ENCODE measurements around the gene P2RX7.
"Not testable (repeated sequence)": the region's sequence is repeated elsewhere in the genome, so short reads cannot be mapped to it uniquely, and the experiment has no call there.

The P2RX7 gene

DNA sequence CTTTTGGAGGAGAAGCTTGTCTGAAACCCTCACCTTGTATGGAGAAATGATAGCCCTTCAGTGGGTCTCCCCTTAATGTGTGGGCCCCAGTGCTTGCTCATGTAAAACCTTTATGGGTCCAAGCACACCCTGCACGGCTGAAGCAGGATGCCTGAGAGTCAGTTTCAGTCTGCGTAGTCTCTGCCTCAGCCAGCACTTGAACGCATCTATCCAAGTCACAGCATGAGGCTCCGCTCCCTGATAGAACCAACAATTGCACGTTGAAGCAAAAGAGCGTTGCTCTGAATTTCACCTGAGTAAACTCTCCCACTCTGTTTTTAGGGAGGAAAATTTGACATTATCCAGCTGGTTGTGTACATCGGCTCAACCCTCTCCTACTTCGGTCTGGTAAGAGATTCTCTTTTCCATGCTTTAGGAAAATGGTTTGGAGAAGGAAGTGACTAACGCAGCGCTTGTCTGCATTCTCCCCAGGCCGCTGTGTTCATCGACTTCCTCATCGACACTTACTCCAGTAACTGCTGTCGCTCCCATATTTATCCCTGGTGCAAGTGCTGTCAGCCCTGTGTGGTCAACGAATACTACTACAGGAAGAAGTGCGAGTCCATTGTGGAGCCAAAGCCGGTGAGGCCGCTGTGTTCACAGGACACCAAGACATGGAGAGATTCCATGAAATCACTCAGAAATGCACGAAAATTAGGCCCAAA lies 44.3 kb downstream of the P2RX7 start:
- no peak for DNase-seq

DNA sequence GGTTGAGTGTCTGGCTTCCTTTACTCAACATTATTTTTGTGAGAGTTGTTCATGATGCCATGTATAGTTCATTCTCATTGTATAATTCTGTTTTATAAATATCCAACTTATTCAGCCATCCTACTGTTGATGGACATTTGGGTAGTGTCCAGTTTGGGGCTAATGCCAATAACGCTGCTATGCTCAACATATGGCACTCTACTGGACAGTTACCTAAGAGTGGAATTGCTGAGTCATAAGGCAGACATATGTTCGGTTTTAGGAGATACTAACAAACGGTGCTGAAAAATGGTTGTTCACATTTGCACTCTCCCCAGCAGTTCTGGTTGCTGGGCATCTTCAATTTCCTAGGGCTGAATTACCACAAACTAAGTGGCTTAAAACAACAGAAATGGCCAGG lies 48.5 kb downstream of the P2RX7 start:
- no peak for DNase-seq

DNA sequence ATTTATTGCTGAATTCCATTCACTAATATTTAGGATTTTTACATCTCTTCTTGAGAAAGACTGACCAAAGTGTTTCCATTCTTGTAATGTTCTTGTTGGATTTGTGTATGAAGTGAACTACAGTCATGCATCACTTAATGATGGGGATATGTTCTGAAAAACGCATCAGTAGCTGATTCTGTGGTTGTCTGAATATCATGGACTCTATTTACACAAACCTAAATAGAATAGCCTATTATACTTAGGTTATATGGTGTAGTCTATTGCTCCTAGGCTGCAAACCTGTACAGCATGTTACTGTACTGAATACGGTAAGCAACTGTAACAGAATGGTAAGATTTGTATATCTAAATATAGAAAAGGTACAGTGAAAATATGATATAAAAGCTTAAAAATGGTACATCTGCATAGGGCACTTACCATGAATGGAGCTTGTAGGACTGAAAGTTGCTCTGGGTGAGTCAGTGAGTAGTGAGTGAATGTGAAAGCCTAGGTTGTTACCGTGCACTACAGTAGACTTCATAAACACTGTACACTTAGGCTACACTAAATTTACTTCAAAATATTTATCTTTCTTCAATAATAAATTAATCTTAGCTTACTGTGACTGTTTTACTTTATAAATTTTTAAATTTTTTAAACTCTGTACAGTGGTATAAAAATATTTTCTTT lies 49.7 kb downstream of the P2RX7 start:
- DNase-seq = no peak

DNA sequence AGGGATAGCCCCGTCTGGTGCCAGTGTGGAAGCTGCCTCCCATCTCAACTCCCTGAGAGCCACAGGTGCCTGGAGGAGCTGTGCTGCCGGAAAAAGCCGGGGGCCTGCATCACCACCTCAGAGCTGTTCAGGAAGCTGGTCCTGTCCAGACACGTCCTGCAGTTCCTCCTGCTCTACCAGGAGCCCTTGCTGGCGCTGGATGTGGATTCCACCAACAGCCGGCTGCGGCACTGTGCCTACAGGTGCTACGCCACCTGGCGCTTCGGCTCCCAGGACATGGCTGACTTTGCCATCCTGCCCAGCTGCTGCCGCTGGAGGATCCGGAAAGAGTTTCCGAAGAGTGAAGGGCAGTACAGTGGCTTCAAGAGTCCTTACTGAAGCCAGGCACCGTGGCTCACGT lies 51.7 kb downstream of the P2RX7 start:
- DNase-seq = no peak

DNA sequence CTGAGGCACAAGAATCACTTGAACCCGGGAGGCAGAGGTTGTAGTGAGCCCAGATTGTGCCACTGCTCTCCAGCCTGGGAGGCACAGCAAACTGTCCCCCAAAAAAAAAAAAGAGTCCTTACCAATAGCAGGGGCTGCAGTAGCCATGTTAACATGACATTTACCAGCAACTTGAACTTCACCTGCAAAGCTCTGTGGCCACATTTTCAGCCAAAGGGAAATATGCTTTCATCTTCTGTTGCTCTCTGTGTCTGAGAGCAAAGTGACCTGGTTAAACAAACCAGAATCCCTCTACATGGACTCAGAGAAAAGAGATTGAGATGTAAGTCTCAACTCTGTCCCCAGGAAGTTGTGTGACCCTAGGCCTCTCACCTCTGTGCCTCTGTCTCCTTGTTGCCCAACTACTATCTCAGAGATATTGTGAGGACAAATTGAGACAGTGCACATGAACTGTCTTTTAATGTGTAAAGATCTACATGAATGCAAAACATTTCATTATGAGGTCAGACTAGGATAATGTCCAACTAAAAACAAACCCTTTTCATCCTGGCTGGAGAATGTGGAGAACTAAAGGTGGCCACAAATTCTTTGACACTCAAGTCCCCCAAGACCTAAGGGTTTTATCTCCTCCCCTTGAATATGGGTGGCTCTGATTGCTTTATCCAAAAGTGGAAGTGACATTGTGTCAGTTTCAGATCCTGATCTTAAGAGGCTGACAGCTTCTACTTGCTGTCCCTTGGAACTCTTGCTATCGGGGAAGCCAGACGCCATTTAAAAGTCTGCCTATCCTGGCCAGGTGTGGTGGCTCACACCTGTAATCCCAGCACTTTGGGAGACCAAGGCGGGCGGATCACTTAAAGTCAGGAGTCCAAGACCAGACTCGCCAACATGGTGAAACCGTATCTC lies 52.6 kb downstream of the P2RX7 start:
- no peak for DNase-seq

DNA sequence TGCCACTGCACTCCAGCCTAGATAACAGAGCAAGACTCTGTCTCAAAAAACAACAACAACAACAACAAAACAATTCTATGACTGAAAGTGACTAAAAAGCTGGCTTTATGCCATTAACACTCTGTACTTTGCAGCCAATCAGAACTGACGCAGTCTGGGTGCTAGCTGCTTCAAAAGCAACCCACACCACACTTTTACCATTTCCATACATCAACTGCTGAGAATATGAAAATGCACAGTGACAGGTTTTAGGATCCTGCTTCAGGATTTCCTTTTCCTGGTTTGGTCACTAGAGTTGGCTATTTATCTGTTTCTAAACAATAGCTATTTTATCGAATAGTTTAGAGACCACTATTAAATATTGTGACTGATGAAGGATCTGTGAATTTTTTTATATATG lies 54.1 kb downstream of the P2RX7 start:
- no peak for DNase-seq

DNA sequence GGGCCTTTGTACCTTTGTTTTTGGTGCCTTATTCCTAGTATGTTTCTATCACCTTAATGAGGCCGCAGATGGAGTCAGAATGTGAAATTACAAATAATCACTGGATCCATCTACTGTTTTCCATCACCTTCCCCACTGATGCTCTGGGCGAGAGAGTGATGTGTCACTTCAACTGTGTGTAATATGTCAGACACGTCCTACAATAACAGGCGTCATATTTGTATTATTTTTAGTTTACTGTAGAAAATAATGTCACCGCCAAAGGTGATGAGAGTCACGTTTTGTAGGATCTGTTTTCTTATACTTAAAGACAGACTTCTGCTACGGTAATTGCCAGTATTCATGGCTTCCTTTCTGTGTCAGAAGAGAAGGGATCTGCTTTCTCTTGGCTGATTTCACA lies 54.8 kb downstream of the P2RX7 start:
- no peak for DNase-seq

DNA sequence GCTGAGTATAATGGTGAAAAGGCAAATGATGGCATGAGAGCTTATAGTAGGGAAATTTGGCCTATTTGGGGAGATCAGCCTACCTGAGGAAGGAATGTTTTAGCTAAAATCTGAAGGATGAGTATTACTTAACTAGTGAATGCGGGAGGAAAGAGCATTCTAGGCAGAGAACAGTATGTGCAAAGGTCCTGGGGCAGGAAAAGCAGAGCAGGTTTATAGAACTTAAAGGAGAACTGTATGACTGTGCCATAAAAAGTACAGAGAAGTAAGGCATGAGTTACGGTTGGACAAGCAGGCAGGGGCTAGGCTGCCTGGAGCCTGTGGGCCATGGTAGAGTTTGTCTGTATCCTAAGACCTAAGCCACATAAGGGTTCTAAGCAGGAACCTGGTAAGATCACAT lies 55.6 kb downstream of the P2RX7 start:
- DNase-seq = no peak

DNA sequence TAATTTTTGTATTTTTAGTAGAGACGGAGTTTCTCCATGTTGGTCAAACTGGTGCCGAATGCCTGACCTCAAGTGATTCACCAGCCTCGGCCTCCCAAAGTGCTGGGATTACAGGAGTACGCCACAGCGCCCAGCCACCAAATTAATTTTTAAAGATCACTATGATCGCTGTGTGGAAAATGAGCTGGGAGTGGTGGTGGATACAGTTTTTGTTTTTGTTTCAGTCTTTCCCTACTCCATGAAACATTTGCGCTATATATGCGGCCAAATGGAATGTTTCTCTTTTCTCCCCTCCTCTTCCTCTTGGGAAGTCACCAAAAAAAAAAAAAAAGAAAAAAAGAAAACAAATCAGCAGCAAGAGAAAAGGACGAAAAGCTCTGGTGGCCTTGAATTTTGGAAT lies 56.5 kb downstream of the P2RX7 start:
- no peak for DNase-seq

DNA sequence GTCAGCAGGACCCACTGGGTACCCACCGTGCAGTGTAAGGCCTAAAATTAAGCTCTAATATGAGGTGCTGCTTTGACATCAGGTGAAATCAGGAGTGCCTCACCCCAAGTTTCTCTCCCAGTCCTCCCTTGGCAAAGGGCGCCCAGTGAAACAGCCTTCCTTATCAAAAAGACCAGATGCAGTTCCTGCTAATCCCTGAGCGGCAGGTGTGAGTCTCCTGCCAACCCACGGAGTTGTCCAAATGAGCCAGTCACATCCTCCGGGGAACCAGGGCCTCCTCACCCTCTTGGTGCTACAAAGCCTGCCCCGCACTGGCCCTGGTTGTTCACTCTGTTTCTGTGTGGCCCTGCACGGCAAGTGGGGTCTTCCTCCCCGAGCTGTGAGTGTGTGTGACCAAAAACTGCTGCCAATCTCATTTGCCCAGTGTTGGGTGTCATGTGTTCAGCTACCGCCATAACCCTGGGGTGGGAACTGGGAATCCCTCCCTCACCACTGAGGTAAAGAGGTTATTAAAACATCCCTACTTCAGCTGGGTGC lies 57.0 kb downstream of the P2RX7 start:
- no peak for DNase-seq

DNA sequence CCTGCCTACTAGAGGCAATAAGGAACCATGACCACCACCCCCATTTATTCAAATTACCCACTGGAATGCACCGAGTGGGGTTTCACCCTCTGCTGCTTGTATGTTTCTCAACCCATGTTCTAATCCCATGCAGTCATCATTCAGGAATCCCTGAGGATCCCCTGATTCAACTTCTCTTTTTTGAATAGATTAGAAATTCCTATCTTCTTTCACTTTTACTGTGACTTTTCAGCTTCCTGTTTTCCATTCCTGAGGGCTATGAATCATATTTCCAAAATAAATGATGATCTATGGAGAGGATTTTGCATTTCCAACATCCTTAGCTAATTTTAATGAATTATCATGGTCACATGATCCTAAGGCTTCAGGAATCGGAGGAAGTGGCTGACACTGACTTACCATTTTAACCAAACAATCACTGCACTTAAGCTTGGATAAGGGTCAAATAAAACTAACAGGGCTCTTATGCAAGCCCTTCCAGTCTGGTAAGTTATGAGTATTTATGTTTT lies 57.9 kb downstream of the P2RX7 start:
- peak; percentile 58 for DNase-seq

DNA sequence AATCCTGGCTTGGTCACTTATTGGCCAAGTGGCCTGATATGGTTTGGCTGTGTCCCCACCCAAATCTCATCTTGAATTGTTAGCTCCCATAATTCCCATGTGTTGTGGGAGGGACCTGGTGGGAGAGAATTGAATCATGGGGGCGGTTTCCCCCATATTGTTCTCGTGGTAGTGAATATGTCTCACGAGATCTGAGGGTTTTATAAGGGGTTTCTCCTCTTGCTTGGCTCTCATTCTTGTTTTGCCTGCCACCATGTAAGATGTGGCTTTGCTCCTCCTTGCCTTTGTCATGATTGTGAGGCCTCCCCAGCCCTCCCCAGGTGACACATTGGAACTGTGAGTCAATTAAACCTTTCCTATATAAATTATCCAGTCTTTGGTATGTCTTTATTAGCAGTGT lies 58.5 kb downstream of the P2RX7 start:
- no peak for DNase-seq

DNA sequence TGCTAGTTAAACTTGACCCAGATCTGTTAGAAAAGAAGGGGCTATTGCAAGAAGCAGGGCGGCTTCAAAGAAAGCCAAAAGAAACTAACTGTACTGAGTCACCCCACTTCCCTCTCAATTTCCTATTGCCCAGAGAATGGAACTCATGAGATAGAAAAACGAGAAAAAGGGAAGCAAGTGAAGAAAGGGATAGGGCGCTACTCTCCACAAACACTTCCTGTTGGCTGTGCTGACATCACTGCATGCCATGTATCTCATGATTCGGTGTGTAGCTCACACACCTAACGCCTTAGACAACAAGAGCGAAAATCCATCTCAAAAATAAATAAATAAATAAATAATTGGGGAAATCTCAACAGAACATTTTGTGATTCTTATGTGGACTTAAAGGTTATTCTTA lies 64.2 kb downstream of the P2RX7 start:
- DNase-seq = peak; percentile 57

DNA sequence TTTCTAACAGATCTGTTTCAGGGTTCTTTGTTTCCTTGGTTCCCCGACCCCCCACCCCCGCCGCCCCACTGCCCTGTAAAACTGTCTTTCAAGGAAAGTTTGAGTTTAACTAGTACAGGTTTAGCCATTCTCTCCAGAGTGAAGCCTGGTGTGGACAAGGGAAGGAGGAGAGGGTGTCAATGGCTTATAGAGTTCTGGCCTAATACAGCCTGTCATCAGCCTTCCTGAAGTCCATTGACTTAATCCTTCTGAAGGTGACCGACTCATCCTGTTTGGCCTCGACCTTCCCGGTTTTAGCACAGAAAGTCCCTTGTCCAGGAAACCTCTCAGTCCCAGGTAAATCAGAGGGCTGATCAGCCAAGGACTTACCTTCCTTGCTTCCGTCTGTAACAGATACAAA lies 66.3 kb downstream of the P2RX7 start:
- no peak for DNase-seq

DNA sequence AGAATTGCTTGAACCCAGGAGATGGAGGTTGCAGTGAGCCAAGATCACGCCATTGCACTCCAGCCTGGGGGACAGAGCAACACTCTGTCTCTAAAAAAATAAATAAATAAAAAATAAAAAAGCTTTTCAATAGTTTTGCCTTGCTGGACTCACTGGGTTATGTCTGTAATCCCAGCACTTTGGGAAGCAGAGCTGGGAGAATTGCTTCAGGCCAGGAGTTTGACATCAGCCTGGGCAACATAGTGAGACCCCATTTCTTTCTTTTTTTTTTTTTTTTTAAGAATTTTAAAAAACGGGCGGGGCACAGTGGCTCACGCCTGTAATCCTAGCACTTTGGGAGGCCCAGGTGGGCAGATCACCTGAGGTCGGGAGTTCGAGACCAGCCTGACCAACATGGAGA lies 68.5 kb downstream of the P2RX7 start:
- DNase-seq = not testable (repeated sequence)

DNA sequence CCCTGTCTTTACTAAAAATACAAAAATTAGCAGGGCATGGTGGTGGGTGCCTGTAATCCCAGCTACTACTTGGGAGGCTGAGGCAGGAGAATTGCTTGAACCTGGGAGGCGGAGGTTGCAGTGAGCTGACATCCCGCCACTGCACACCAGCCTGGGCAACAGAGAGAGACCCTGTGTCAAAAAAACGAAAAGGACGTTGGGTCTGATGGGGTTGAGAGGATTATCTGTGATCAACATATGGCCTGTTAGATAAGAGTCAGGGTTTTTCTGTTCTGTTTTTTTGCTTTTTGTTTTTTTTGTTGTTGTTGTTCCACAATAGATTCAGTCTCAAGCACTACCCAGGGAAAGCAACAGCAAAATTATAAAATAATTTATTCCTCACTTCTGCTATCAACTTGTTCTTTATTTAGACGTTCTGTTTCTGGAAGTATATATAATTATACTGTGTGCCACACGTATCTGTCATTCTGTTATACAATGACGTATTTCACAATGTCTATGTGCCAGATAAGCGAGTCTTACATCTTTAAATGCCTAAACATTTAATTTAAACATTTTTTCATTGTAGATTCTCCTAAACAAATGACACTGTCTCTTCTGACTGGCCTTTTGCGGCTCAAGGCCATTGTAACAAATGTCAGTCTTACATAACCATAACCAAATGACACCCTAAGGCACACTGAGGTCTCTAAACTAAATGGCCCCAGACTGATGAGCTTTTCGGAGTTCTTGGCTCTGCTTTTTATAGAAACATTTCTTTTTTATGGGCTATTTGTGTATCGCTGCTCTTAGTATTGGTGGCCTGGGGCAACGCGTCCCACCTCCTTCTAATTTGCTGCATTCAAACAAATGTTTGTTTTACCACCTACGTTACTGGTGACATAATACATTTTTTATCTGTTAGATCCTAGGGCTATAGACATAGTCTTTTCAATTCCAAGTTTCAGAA lies 70.0 kb downstream of the P2RX7 start:
- no peak for DNase-seq

DNA sequence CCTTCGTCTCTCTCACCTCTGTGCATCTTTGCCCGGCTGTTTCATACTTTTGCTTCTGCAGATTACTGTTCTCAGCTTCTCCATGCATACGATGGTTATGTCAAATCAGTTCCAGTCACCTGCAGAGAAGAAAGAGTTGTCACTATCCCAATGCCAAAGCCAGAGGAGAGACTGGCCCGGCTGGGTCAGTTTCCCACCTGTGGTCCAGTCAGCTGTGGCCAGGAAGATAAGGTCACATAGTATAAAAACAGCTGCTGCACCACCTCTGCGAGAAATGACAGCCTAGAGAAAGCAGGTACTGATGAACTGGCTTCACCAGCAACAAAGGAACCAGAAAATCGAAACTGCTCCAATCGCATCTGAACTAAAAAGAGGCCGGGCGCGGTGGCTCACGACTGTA lies 70.8 kb downstream of the P2RX7 start:
- DNase-seq = no peak

DNA sequence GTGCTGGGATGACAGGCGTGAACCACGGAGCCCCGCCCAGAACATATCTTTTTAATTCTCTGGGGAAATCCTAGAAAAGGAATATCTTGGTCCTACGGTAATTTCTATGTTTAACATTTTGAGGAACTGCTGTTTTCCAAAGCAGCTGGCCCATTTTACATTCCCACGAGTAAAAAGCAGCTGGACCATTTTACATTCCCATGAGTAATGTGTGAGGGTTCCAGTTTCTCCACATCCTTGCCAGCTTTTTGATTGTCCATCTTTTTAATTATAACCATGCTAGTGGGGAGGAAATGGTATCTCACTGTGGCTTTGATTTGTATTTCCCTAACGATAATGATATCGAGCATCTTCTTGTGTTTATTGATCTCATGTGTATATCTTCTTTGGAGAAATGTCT lies 72.8 kb downstream of the P2RX7 start:
- DNase-seq = no peak

DNA sequence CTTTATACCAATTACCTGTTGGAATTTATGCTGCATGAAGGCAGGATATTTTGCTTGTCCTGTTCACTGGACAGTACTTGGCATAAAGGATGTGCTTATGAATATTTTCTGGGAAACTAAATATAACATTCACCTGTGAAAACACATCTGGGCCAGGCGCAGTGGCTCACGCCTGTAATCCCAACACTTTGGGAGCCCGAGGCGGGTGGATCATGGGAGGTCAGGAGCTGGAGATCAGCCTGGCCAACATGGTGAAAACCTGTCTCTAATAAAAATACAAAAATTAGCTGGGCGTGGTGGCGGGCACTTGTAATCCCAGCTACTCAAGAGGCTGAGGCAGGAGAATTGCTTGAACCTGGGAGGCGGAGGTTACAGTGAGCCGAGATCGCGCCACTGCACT lies 75.9 kb downstream of the P2RX7 start:
- DNase-seq = not testable (repeated sequence)

DNA sequence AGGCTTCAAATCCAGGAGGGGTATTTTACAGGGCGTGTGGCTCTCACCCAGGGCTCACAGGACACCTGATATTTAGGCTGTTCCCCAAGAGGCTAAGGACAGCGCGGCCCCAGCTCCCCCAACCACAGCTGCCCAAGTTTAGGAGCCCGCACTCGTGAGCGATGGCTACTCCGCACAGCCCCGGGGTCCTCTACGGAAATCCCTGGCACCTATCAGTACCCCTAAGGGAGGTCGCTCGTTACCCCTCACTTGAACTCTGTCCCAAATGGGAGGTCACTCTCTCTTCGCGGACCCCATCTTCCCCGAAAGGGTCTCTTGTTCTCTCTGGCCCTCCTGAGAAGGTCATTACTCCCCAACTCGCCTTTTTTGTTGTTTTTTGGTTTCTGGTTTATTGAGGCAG lies 76.5 kb downstream of the P2RX7 start:
- no peak for DNase-seq

DNA sequence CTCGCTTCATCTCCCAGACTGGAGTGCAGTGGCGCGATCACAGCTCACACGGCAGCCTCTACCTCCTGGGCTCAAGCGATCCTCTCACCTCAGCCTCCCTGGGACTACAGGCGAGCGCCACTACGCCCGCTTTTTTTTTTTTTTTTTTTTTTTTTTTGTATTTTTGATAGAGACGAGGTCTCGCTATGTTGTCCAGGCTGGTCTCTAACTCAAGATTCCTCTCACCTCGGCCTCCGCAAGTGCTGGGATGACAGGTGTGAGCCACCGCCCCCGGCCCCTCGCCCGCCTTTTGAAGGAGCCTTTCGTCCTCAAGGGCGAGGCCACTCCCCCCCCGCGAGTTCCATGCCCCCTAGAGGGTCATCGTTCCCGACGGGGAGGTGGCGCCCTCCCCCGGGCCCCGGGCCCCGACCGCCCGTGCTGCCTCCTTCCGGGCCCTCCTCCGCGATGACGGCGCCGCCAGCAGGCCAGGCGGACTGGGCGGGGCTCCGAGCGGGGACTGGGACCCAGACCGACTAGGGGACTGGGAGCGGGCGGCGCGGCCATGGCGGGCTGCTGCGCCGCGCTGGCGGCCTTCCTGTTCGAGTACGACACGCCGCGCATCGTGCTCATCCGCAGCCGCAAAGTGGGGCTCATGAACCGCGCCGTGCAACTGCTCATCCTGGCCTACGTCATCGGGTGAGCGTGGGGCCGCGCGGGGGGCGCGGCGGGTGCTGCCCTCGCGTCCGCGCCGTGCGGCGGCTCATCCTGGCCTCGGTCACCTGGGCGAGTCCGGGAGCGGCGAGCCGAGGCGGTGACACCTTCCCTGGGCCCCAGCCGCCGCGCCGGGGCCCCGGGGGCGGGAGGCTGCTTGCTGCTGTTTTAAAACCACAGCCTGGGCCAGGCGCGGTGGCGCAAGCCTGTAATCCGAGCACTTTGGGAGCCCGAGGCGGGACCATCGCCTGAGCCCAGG lies 77.2 kb downstream of the P2RX7 start, which contains the start of gene P2RX4:
TSS of gene P2RX4 (plus strand) at position 506 of the 949 bp plus-strand sequence. CDS start at position 542, 36 bp downstream.
- DNase-seq = peak; percentile 90
